Trophoblast cell (in vitro differentiated cells and primary cell): ENCODE measurements around the gene MXRA8.

ENCODE experiments used
- DNase-seq, 2 donors: peaks; one replicate each; pipeline ENCODE4 v3.0.0-alpha.2; 2016
- H2AFZ ChIP-seq: 2 replicates; pipeline ENCODE4 v1.6.1; 2013; ENCODE audit warnings: low read length, moderate library complexity, mild to moderate bottlenecking; ENCODE audit not compliant: insufficient read depth, poor library complexity
- H2AK5ac ChIP-seq: 2 replicates; pipeline ENCODE4 v1.6.1; 2013; ENCODE audit warnings: mild to moderate bottlenecking, low read length
- H2BK120ac ChIP-seq: 2 replicates; pipeline ENCODE4 v1.6.1; 2013; ENCODE audit warnings: low read length, mild to moderate bottlenecking, moderate library complexity; ENCODE audit not compliant: insufficient read depth, poor library complexity
- H2BK12ac ChIP-seq: 2 replicates; pipeline ENCODE4 v1.6.1; 2013; ENCODE audit warnings: mild to moderate bottlenecking, low read length, moderate library complexity
- H2BK5ac ChIP-seq: 2 replicates; pipeline ENCODE4 v1.6.1; 2013; ENCODE audit warnings: low read length, low read depth, moderate library complexity, mild to moderate bottlenecking; ENCODE audit not compliant: poor library complexity
- H3K14ac ChIP-seq: 2 replicates; pipeline ENCODE4 v1.6.1; 2013; ENCODE audit warnings: mild to moderate bottlenecking, low read length
- H3K18ac ChIP-seq: 2 replicates; pipeline ENCODE4 v1.6.1; 2013; ENCODE audit warnings: mild to moderate bottlenecking, low read length
- H3K23ac ChIP-seq: 2 replicates; pipeline ENCODE4 v1.6.1; 2013; ENCODE audit warnings: low read length
- H3K27ac ChIP-seq: 2 replicates; pipeline ENCODE4 v1.5.1; 2013; ENCODE audit warnings: low read depth, mild to moderate bottlenecking, inconsistent platforms, low read length, moderate library complexity
- H3K27me3 ChIP-seq: 2 replicates; pipeline ENCODE4 v1.6.1; 2013; ENCODE audit warnings: inconsistent platforms, mild to moderate bottlenecking, low read length, moderate library complexity; ENCODE audit not compliant: insufficient read depth
- H3K36me3 ChIP-seq, 2 experiments: 1 replicate in 1 of 2; 2 replicates in 1 of 2; pipeline ENCODE4 v1.6.1; 2013; ENCODE audit warnings: low read length in 2 of 2, mild to moderate bottlenecking in 2 of 2, moderate library complexity in 1 of 2; ENCODE audit not compliant: insufficient read depth in 2 of 2, control insufficient read depth in 1 of 2
- H3K4ac ChIP-seq: 2 replicates; pipeline ENCODE4 v1.6.1; 2013; ENCODE audit warnings: low read depth, mild to moderate bottlenecking, low read length, moderate library complexity
- H3K4me1 ChIP-seq, 2 experiments: 1 replicate in 1 of 2; 2 replicates in 1 of 2; pipeline ENCODE4 v1.6.1; 2013; ENCODE audit warnings: low read length in 2 of 2, mild to moderate bottlenecking in 2 of 2, moderate library complexity in 1 of 2; ENCODE audit not compliant: insufficient read depth in 2 of 2, control insufficient read depth in 1 of 2
- H3K4me2 ChIP-seq: 2 replicates; pipeline ENCODE4 v1.6.1; 2013; ENCODE audit warnings: inconsistent platforms, mild to moderate bottlenecking, low read length, moderate library complexity
- H3K4me3 ChIP-seq: 2 replicates; pipeline ENCODE4 v1.5.1; 2013; ENCODE audit warnings: mild to moderate bottlenecking, low read depth, low read length, inconsistent platforms
- H3K79me1 ChIP-seq: one replicate; pipeline ENCODE4 v1.6.1; 2013; ENCODE audit warnings: low read length
- H3K79me2 ChIP-seq: 2 replicates; pipeline ENCODE4 v1.6.1; 2013; ENCODE audit warnings: low read length, mild to moderate bottlenecking; ENCODE audit not compliant: control insufficient read depth, insufficient read depth, poor library complexity
- H3K9ac ChIP-seq: 2 replicates; pipeline ENCODE4 v1.6.1; 2013; ENCODE audit warnings: mild to moderate bottlenecking, low read length
- H3K9me3 ChIP-seq: 2 replicates; pipeline ENCODE4 v1.6.1; 2013; ENCODE audit warnings: low read depth, mild to moderate bottlenecking, control low read depth, inconsistent platforms, low read length; ENCODE audit not compliant: insufficient read depth
- H4K12ac ChIP-seq: 2 replicates; pipeline ENCODE4 v1.6.1; 2013; ENCODE audit warnings: low read depth, mild to moderate bottlenecking, low read length, moderate library complexity
- H4K8ac ChIP-seq: 2 replicates; pipeline ENCODE4 v1.6.1; 2013; ENCODE audit warnings: low read depth, mild to moderate bottlenecking, low read length, moderate library complexity
- H4K91ac ChIP-seq: one replicate; pipeline ENCODE4 v1.6.1; 2013; ENCODE audit warnings: low read depth, mild to moderate bottlenecking, low read length, moderate library complexity
- WGBS: extraction: QIAGEN DNeasy Blood & Tissue Kit; methylation state at CpG from one replicate; pipeline ENCODE4 v1.1.7; 2013; ENCODE audit warnings: missing lambda C conversion rate; ENCODE audit not compliant: insufficient read length, insufficient coverage; ENCODE audit errors: extremely low coverage; 5-methylcytosine and 5-hydroxymethylcytosine counted together

The MXRA8 gene

DNA sequence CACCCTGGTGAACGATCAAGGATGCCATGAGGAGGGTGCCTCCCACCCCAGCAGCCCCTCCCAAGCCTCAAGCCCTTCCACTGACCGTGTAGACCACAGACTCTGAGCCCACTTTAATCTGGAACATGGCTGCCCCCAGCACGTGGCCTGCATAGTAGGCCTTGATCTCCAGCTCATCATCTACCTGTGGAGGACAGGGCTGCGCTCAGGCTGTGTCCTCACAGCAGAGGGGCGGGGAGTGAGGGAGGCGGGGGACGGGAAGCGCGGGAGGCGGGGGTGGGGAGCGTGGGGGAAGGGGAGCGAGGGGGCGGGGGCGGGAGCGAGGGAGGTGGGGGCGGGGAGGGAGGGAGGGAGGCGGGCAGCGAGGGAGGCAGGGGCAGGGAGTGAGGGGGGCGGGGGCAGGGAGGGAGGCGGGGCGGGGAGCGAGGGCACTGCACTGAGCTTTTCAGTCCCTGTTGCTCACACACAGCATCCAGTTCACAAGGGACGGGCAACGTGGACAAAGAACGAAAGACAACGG lies 42.9 kb downstream of the MXRA8 start:
- H3K23ac ChIP-seq, result no peak overlapping the region
- H3K79me1 ChIP-seq, result no peaks in the 10 kb centered on the region
- H3K4ac ChIP-seq, result no peak overlapping the region
- no peak overlapping the region for H2BK5ac ChIP-seq
- H3K4me3 ChIP-seq, result no peak overlapping the region
- H4K12ac ChIP-seq, result no peak overlapping the region
- no peak overlapping the region for H3K14ac ChIP-seq
- H2AFZ ChIP-seq, result no peak overlapping the region
- H4K91ac ChIP-seq, result no peak overlapping the region
- H2BK12ac ChIP-seq, result no peak overlapping the region
- no CpG with 5 or more reads among the region's 26 CpGs for WGBS
- H3K9me3 ChIP-seq, result no peaks in the 10 kb centered on the region
- H3K27ac ChIP-seq, result no peak overlapping the region
- no peak for DNase-seq
- H3K27me3 ChIP-seq, result no peaks in the 10 kb centered on the region
- H2AK5ac ChIP-seq, result no peak overlapping the region
- H3K4me2 ChIP-seq, result no peak overlapping the region
- H3K79me2 ChIP-seq, result no peaks in the 10 kb centered on the region
- no peak overlapping the region for H4K8ac ChIP-seq
- no peak overlapping the region for H3K18ac ChIP-seq
- no peak overlapping the region for H3K9ac ChIP-seq
- peaks cover 0 to 4% of the 10 kb centered on the region in 2 experiments for H3K4me1 ChIP-seq
- H3K36me3 ChIP-seq, result peaks cover 71 to 73% of the 10 kb centered on the region in 2 experiments
- no peak overlapping the region for H2BK120ac ChIP-seq

GRCh38 chr1:1314678-1315335 lies 43.5 kb downstream of the MXRA8 start:
- Histone ChIP-seq H3K27ac (no peak overlapping the region), H3K4ac (no peak overlapping the region), H3K23ac (no peak overlapping the region), H3K9me3 (no peaks in the 10 kb centered on the region), H4K12ac (no peak overlapping the region), H3K4me2 (no peak overlapping the region), H3K4me3 (no peak overlapping the region), H2BK5ac (no peak overlapping the region), H2AK5ac (no peak overlapping the region), H3K79me1 (no peaks in the 10 kb centered on the region), H3K27me3 (no peaks in the 10 kb centered on the region), H2BK12ac (no peak overlapping the region), H2AFZ (no peak overlapping the region), H3K79me2 (no peaks in the 10 kb centered on the region), H3K18ac (no peak overlapping the region), H2BK120ac (no peak overlapping the region), H3K14ac (no peak overlapping the region), H3K9ac (no peak overlapping the region), H3K4me1 (peaks cover 5 to 10% of the 10 kb centered on the region in 2 experiments), H3K36me3 (peaks cover 71 to 73% of the 10 kb centered on the region in 2 experiments), H4K8ac (no peak overlapping the region), H4K91ac (no peak overlapping the region)
- no CpG with 5 or more reads among the region's 23 CpGs for WGBS
- DNase-seq, result no peak

GRCh38 chr1:1314237-1314586 lies 44.1 kb downstream of the MXRA8 start:
- H2BK5ac ChIP-seq, result no peak overlapping the region
- no peak overlapping the region for H3K23ac ChIP-seq
- H2AK5ac ChIP-seq, result no peak overlapping the region
- H3K9me3 ChIP-seq, result no peaks in the 10 kb centered on the region
- no peak overlapping the region for H3K18ac ChIP-seq
- no peak overlapping the region for H4K8ac ChIP-seq
- H4K12ac ChIP-seq, result no peak overlapping the region
- H3K79me1 ChIP-seq, result peaks cover 2% of the 10 kb centered on the region
- no peak overlapping the region for H2AFZ ChIP-seq
- no peak overlapping the region for H2BK120ac ChIP-seq
- H4K91ac ChIP-seq, result no peak overlapping the region
- H3K36me3 ChIP-seq, result peaks cover 69 to 72% of the 10 kb centered on the region in 2 experiments
- no peak overlapping the region for H3K27ac ChIP-seq
- H2BK12ac ChIP-seq, result no peak overlapping the region
- DNase-seq, result no peak
- H3K14ac ChIP-seq, result no peak overlapping the region
- no peak overlapping the region for H3K4ac ChIP-seq
- no peaks in the 10 kb centered on the region for H3K27me3 ChIP-seq
- no peak overlapping the region for H3K4me2 ChIP-seq
- peaks cover 5% of the 10 kb centered on the region for H3K79me2 ChIP-seq
- H3K9ac ChIP-seq, result no peak overlapping the region
- H3K4me3 ChIP-seq, result no peak overlapping the region
- WGBS, result no CpG with 5 or more reads among the region's 15 CpGs
- peaks cover 11 to 16% of the 10 kb centered on the region in 2 experiments for H3K4me1 ChIP-seq

- Histone ChIP-seq H3K36me3 (peaks cover 65 to 67% of the 10 kb centered on the region in 2 experiments), H3K4ac (no peak overlapping the region), H4K91ac (no peak overlapping the region), H3K4me2 (no peak overlapping the region), H2AK5ac (no peak overlapping the region), H3K4me3 (no peak overlapping the region), H2BK5ac (no peak overlapping the region), H3K79me1 (peaks cover 7% of the 10 kb centered on the region), H3K18ac (no peak overlapping the region), H3K79me2 (peaks cover 10% of the 10 kb centered on the region), H3K4me1 (peaks cover 12 to 18% of the 10 kb centered on the region in 2 experiments), H3K23ac (no peak overlapping the region), H2BK120ac (no peak overlapping the region), H4K12ac (no peak overlapping the region), H2BK12ac (no peak overlapping the region), H3K9me3 (no peaks in the 10 kb centered on the region), H4K8ac (no peak overlapping the region), H3K27ac (no peak overlapping the region), H3K14ac (no peak overlapping the region), H3K9ac (no peak overlapping the region), H3K27me3 (no peaks in the 10 kb centered on the region), H2AFZ (no peak overlapping the region)
- WGBS, result no CpG with 5 or more reads among the region's 37 CpGs
- DNase-seq, result no peak
Measured at GRCh38 chr1:1313500-1314236, 44.7 kb downstream of the MXRA8 start.
